Fibroblast of lung (primary cell): ENCODE data around the gene ABCA4.

Experiments used
- EZH2 ChIP-seq: IDR thresholded peaks from 2 replicates; pipeline ENCODE4 v1.5.1; 2012; ENCODE audit warnings: low read length, control low read depth, mild to moderate bottlenecking; ENCODE audit errors: missing control alignments
- TF ChIP-seq, protein P1 (sequence below), 2 donors: IDR thresholded peaks in 1 of 2; conservative IDR thresholded peaks in 1 of 2; 1 replicate in 1 of 2; 2 replicates in 1 of 2; pipeline ENCODE4 v1.5.1; 2011 to 2012; ENCODE audit warnings: low read length in 2 of 2, control low read depth in 1 of 2, inconsistent platforms in 1 of 2, low read depth in 1 of 2, mild to moderate bottlenecking in 1 of 2

DNA sequence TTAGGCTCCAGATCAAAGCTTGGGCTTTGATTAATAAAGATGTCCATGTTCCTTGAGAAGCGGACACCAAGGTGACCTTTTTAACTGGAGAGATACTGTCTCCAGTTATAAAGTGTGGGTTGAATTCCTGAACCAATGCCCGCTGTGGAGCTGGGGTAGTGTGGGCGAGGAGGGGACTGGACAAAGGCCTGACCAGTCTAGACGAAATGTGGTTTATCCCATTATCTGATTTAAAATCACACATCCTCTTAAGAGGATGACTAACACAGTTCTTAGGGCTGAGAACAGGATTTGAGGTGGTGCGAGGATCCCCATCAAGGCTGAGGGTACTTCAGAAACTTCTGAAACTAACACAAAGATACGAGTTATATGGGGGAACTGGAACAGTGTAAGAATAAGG, 127.2 kb downstream of the ABCA4 start:
- TF ChIP-seq, protein P1, sequence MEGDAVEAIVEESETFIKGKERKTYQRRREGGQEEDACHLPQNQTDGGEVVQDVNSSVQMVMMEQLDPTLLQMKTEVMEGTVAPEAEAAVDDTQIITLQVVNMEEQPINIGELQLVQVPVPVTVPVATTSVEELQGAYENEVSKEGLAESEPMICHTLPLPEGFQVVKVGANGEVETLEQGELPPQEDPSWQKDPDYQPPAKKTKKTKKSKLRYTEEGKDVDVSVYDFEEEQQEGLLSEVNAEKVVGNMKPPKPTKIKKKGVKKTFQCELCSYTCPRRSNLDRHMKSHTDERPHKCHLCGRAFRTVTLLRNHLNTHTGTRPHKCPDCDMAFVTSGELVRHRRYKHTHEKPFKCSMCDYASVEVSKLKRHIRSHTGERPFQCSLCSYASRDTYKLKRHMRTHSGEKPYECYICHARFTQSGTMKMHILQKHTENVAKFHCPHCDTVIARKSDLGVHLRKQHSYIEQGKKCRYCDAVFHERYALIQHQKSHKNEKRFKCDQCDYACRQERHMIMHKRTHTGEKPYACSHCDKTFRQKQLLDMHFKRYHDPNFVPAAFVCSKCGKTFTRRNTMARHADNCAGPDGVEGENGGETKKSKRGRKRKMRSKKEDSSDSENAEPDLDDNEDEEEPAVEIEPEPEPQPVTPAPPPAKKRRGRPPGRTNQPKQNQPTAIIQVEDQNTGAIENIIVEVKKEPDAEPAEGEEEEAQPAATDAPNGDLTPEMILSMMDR (conservative IDR thresholded peaks at IDR 0.05 in 1 of 2, IDR thresholded peaks at IDR 0.05 in 1 of 2; ENCODE audit: low read depth in 1 of 2, low read length in 2 of 2), result no peak
- TF ChIP-seq EZH2, result no peak
